NCI-H446 (cell line): ENCODE measurements around the gene TLX1.
"Not testable (repeated sequence)": the region's sequence is repeated elsewhere in the genome, so short reads cannot be mapped to it uniquely, and the experiment has no call there.

ENCODE experiments used
- DNase-seq, 2 experiments: peaks; one replicate each; lab custom pipeline; 2025; lab: John Stamatoyannopoulos, UW

TLX1 gene

GRCh38 chr10:101152316-101152715 lies 21.2 kb downstream of the TLX1 start:
- no peak for DNase-seq

GRCh38 chr10:101154506-101154905 lies 23.4 kb downstream of the TLX1 start:
- DNase-seq: not testable (repeated sequence)

DNA sequence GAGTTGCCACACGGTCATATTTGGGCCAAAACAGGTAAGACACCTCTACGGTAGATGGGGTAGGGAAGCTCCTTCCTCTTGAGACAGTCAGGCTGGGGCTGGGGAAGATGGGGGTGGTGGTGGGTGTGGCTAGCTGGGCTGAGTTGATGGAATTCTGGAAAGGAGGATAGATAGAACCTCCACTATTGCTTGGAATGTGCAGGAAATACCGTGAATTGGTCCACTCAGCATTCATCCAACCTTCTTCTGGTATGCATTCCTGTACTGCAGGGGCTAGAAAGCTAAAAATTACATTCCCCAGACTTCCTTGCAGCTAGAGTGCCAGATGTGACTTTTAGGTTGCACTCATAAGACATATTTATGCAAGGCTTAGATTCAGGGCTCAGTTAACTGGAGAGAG lies 24.8 kb downstream of the TLX1 start:
- DNase-seq: no peak

DNA sequence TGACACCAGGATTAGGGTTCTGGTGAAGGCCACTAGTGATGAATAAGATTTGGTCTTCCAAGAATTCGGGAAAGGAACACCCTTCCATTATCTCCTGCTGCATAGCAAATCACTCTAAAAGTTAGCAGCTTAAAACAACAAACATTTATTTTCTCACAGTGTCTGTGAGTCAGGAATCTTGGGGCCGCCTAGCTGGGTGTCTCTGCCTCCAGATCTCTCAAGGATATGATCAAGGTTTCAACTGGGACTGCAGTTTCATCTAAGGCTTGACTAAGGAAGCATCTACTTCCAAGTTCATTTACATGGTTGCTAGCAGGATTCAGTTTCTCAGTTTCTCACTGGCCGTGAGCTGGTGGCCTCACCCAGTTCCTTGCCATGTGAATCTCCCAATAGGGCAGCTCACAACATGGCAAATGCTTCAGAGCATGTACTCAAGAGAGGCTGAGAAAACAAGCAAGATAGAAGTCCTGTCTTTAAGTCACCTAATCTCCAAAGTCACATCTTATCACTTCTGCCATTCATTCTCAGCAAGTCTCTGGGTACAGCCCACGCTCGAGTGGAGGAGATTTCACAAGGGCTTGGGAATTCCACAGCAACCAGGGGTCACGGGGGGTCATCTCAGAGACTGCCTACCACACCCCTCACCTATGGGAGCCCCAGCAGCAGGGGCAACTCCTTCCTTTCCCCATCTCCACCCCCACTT lies 26.8 kb downstream of the TLX1 start:
- DNase-seq: no peak

DNA sequence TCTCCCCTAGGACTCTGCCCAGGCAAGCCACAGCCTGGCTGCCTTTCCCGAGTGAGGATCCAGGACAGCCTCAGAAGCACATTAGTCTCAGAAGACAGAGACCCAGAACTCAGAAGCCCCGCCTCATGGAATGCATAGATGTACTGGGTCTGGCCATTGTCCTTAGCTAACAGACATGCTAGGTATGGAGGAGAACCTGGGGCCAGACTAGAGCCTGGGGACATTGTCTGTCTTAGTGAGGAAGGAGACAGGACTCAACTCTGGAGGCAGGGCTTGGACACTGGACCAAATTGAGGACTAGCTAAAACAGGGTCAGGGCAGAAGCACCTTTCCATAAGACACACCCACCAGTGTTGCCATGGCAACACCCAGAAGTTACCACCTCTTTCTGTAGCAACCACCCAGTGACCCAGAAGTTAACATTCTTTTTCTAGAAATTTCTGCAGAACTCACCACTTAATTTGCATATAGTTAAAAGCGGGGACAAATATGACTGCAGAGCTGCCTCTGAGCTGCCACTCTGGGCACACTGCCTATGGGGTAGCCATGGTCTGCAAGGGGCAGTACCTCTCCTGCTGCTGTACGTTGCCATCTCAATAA lies 27.5 kb downstream of the TLX1 start:
- no peak for DNase-seq

- DNase-seq: peak; percentile 67 to 79
Measured at GRCh38 chr10:101161494-101162299, 30.6 kb downstream of the TLX1 start.

DNA sequence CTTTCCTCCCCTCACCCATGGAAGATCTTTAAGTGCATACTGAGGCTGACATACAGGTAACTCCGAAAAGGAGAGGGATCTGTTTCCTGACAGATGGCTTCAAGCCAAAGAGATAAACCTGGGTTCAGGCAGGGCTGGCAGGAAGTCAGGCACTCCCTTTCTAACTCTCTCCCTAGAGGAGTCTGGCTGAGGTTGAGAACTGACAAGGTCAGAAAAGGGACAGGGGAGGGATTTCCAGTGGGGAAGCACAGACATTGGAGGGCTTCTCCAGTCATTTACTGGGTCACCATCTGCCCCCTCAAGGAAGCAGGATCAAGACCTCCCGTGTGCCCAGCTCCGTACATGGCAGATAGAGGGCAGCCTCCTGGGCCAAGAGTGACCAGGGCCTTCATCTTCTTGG lies 31.6 kb downstream of the TLX1 start:
- no peak for DNase-seq

- DNase-seq: no peak
Measured at GRCh38 chr10:101164020-101164419, 32.9 kb downstream of the TLX1 start.

GRCh38 chr10:101165736-101166135 lies 34.6 kb downstream of the TLX1 start:
- DNase-seq: no peak

DNA sequence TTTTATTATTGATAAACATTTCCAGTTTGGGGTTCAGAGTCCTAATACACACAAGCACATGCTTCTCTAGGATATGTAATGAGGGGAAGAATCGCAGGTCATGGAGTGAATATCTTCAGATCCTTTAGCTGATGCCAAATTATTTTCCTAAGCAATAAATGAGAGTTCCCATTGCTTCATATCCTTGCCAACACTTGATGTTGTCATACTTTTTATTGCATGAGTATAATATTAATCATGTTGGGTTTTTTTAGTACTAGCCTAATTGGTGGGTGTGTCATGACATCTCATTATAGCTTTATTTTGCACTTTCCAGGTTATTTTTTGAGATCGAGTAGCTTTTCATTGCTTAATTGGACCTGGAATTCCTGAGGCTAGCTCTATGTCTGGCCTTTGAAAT lies 35.3 kb downstream of the TLX1 start:
- DNase-seq: no peak

- DNase-seq: no peak
Measured at GRCh38 chr10:101172741-101173140, 41.6 kb downstream of the TLX1 start.

GRCh38 chr10:101174319-101174718 lies 43.2 kb downstream of the TLX1 start:
- DNase-seq: no peak

DNA sequence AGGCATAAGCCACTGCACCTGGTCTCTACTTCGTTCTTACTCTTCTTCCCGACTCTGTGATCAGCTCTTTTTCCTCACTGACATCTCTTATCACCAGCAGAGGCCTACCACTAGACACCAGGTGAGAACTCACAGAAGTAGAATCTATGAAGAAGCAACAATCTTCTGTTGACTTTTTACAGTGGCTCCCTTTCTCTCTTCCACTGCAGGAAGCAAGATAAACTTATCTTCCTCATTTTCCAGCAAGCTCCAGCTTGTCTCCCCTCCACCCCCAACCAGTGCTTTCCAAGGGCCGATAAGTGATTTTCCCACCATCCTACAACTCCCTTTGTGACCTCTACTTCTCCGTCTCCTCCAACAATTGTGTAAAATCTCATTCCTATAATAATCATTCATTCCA lies 45.5 kb downstream of the TLX1 start:
- no peak for DNase-seq

GRCh38 chr10:101182936-101183335 lies 51.8 kb downstream of the TLX1 start:
- no peak for DNase-seq

GRCh38 chr10:101183458-101184183 lies 52.5 kb downstream of the TLX1 start:
- DNase-seq: no peak
